Rectal smooth muscle tissue (tissue), 1 donor: Measurements from ENCODE around the gene HNRNPR.
"Not testable (repeated sequence)": the region's sequence is repeated elsewhere in the genome, so short reads cannot be mapped to it uniquely, and the experiment has no call there.

ENCODE experiments used
- H3K27ac ChIP-seq: one replicate; pipeline ENCODE4 v1.7.0; 2013; ENCODE audit warnings: low read depth, low read length, inconsistent platforms
- H3K27me3 ChIP-seq: one replicate; pipeline ENCODE4 v1.7.0; 2013; ENCODE audit warnings: low read length; ENCODE audit not compliant: control insufficient read depth, insufficient read depth
- H3K36me3 ChIP-seq: one replicate; pipeline ENCODE4 v1.7.0; 2013; ENCODE audit warnings: low read length; ENCODE audit not compliant: control insufficient read depth, insufficient read depth
- H3K4me1 ChIP-seq: one replicate; pipeline ENCODE4 v1.7.0; 2013; ENCODE audit warnings: low read length; ENCODE audit not compliant: control insufficient read depth, insufficient read depth
- H3K4me3 ChIP-seq: one replicate; pipeline ENCODE4 v1.7.0; 2013; ENCODE audit warnings: low read length
- H3K9ac ChIP-seq: one replicate; pipeline ENCODE4 v1.7.0; 2013; ENCODE audit warnings: low read length

Gene HNRNPR

GRCh38 chr1:23376890-23377811 lies 33.1 kb upstream of the HNRNPR start:
- H3K4me1 ChIP-seq: peaks cover 9% of the 10 kb centered on the region
- peak overlapping the region; percentile 86 for H3K27ac ChIP-seq
- H3K9ac ChIP-seq: no peak overlapping the region
- H3K27me3 ChIP-seq: no peaks in the 10 kb centered on the region
- H3K4me3 ChIP-seq: no peak overlapping the region
- peaks cover 4% of the 10 kb centered on the region for H3K36me3 ChIP-seq

DNA sequence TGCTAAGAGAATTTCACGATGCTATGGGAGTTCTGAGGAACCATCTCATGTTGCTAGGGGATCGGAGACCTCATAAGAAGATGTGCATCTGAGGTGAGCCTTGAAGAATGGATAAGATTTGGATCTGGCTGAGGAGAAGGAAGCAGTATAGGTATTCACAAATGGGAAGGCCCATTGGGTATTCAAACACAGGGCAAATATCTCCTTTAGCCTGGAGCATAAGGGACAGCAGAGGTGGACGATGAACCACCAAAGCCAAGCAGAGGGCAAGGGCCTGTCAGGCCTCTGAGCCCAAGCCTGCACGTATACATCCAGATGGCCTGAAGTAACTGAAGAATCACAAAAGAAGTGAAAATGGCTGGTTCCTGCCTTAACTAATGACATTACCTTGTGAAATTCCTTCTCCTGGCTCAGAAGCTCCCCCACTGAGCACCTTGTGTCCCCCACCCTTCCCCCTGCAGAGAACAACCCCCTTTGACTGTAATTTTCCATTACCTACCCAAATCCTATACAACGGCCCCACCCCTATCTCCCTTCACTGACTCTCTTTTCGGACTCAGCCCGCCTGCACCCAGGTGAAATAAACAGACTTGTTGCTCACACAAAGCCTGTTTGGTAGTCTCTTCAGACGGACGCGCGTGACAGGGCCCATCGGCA lies 30.1 kb upstream of the HNRNPR start:
- H3K27me3 ChIP-seq, H3K9ac ChIP-seq, H3K27ac ChIP-seq, H3K36me3 ChIP-seq, H3K4me3 ChIP-seq: not testable (repeated sequence)
- H3K4me1 ChIP-seq: peaks cover 33% of the 10 kb centered on the region

GRCh38 chr1:23371987-23372880 lies 28.1 kb upstream of the HNRNPR start:
- Histone ChIP-seq H3K4me1 (peaks cover 35% of the 10 kb centered on the region), H3K27me3 (no peaks in the 10 kb centered on the region), H3K27ac (no peak overlapping the region), H3K36me3 (no peaks in the 10 kb centered on the region), H3K9ac (no peak overlapping the region), H3K4me3 (no peak overlapping the region)

DNA sequence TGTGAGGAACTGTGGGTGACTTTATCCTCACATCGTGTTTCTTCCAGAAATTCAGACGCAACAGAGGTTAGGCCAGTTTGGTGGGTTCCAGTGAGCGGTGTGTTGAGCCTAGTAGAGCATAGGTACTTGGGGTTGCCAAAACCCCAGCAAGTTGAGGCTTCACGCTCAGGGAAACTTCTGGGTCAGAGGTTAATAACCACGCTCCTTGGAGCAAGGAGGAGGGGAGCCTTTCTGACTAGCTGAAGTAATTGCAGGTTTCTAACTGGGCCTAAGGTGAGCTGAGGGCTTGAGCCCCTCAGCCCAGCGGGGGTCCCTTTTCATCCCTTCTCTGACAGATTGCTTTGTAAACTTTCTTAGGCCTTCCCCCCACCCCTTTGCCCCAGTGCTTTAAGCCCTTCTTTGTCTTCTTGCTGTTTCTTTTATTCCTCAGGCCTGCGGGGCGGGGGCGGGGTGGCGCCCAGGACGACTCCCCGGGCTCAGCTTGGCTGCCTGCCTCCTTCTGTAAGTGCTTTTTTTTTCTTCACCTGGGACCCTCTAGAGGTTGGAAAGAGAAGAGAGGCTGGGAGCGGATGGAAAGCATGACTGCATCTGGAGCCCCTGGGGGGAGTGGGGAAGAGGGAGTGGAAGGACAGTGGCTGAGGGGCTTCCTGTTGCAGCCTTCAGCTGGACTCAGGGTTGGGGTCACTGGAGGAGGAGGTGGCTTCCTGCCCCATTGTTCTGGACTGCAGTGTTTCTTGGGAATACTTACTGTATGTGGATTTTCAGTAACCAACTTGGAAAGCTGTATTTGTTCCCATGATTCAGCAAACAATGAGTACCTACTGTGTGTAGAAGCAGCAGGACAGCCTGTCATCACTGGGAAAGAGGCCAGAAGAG lies 26.9 kb upstream of the HNRNPR start:
- Histone ChIP-seq H3K36me3 (no peaks in the 10 kb centered on the region), H3K27ac (peak overlapping the region; percentile 96), H3K4me1 (peaks cover 36% of the 10 kb centered on the region), H3K4me3 (peak overlapping the region; percentile 0), H3K27me3 (no peaks in the 10 kb centered on the region), H3K9ac (no peak overlapping the region)

GRCh38 chr1:23370330-23370708 lies 26.2 kb upstream of the HNRNPR start:
- Histone ChIP-seq H3K9ac (no peak overlapping the region), H3K4me1 (peaks cover 36% of the 10 kb centered on the region), H3K27me3 (no peaks in the 10 kb centered on the region), H3K27ac (peak overlapping the region; percentile 96), H3K36me3 (no peaks in the 10 kb centered on the region), H3K4me3 (peak overlapping the region; percentile 92)

DNA sequence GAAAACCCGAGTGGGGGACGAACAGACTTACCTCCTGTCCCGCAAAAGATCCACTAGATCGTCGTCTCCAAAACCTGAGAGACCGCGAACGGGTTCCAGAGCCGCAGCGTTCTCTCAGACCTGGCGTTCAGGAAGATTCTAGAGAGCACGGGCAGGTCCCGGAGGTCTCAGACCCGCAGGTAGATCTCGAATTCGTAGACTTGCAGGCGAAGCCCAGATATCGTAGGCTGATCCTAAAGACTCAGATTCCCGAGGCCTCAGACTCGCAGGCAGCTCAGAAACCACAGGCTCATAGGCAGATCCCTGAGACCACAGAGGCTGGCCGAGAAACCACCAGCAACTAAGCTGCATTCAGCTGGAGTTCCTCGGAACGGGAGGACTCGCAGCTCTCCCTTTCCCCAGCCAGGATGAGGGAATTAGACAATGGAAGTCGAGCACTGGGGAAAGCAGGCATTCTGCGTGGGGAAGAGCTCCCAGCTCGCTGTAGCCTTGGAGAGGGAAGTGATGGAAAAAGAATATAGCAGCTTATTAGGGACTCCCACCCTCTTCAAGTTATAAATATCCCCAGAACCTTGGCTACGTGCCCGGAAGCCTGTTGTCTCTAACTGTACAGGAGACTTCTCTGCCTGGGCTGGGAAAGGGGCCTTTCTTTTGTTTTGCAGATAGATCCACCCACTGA lies 25.4 kb upstream of the HNRNPR start, which contains the start of gene ZNF436:
TSS of gene ZNF436 (minus strand) at position 502 of the 679 bp plus-strand sequence. CDS start 1,831 bp downstream, outside the sequence.
- Histone ChIP-seq H3K27ac (peak within 1 kb of the TSS; percentile 96), H3K4me3 (peak within 1 kb of the TSS; percentile 92), H3K4me1 (peaks cover 36% of the 10 kb centered on the region), H3K27me3 (no peaks in the 10 kb centered on the region), H3K36me3 (peaks cover 3% of the 10 kb centered on the region), H3K9ac (peak within 1 kb of the TSS; percentile 82)

DNA sequence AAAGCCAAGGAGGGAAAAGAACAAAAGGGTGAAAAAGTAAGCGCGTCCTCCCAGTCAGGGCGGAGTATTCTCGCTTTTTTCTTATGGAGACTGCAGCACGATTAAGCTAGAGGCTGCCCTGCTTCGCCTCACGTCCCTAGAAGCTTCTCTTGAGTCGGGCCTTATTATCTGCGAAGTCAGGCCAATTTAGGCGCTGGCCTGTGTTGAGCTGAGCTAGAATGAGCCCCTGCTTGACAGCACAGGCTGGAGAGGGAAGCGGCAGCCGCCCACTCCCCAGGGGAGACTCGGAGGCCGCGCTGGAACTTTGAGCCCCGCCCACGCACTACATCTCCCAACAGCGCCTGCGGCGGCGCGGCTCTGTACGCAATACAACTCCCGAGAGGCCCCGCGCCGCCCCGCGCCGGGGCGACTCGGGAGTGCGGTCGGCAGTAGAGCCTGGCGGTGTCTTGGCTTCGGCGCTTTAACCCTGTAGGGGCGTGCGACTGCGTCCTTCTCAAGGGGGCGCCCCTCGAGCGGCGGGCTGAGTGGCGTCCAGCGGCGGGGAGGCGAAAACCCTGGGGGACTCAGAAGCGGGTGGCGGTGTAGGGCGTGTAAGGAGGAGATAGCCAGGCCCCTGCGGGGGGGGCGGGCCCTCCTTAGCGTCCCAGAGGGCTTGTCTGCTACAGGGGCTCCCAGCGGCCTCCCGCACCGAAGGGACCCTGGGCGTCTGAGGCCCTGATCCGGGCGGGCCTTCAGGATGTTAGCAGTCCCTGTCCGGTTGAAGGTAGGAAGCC lies 24.7 kb upstream of the HNRNPR start:
- Histone ChIP-seq H3K4me3 (peak overlapping the region; percentile 92), H3K27me3 (no peaks in the 10 kb centered on the region), H3K27ac (peak overlapping the region; percentile 96), H3K36me3 (peaks cover 6% of the 10 kb centered on the region), H3K4me1 (peaks cover 36% of the 10 kb centered on the region), H3K9ac (peak overlapping the region; percentile 82)

- Histone ChIP-seq H3K27ac (peak overlapping the region; percentile 96), H3K27me3 (no peaks in the 10 kb centered on the region), H3K36me3 (peaks cover 12% of the 10 kb centered on the region), H3K4me3 (peak overlapping the region; percentile 94), H3K4me1 (peaks cover 36% of the 10 kb centered on the region), H3K9ac (peak overlapping the region; percentile 83)
Observed at GRCh38 chr1:23367791-23368561, 23.9 kb upstream of the HNRNPR start.

DNA sequence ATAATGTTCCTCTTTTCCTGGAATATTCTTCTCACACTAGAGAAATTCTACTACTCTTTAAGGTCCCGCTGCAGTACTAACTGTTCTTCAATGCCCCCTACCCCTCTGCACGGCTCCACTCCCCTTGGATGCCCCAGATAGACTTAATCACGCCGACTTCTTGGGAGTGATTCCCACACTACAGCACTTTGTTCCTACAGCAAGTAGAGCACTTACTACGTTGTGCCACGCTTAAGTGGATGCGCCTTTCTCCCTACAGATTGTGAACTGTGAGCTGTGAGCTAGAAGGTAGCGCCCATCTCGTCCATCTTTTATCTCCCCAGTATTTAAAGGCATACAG lies 23.3 kb upstream of the HNRNPR start:
- peak overlapping the region; percentile 83 for H3K9ac ChIP-seq
- no peaks in the 10 kb centered on the region for H3K27me3 ChIP-seq
- H3K4me1 ChIP-seq: peaks cover 36% of the 10 kb centered on the region
- H3K27ac ChIP-seq: peak overlapping the region; percentile 80
- H3K36me3 ChIP-seq: peaks cover 18% of the 10 kb centered on the region
- peak overlapping the region; percentile 94 for H3K4me3 ChIP-seq

DNA sequence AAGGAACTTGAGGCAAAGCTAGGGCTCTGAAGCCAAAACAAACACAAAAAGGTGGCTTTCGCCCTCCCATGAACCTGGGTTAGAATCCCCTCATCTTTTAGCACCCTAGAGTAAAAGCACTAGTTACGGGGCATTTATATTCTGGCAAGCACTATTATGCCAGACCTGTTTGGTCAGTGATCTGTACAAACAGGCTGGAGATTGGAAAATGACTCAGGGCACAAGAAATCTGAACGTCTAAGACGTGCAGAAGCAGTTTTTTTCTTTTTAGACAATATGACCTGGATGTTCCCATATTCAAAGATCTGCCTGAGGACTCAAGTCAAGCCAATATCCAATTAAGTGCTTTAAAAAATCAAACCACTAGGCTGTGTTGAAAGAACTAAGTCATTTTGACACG lies 22.5 kb upstream of the HNRNPR start:
- Histone ChIP-seq H3K4me3 (peak overlapping the region; percentile 4), H3K36me3 (peaks cover 26% of the 10 kb centered on the region), H3K9ac (no peak overlapping the region), H3K27me3 (no peaks in the 10 kb centered on the region), H3K4me1 (peaks cover 30% of the 10 kb centered on the region), H3K27ac (no peak overlapping the region)
